Endodermal cell (in vitro differentiated cells): ENCODE results near the gene P2RY8. TPM values are rescaled to one million over a fixed set of nuclear protein-coding genes. Genes with fewer than 3 reads are reported as not detected.
A peak's percentile ranks its signal among the peaks of the same experiment; 100 is the strongest.

ENCODE experiments used
- DNase-seq: peaks from one replicate; pipeline ENCODE4 v3.0.0-alpha.2; 2017
- H3K27ac ChIP-seq: 2 replicates; pipeline ENCODE4 v1.5.1; 2013; ENCODE audit warnings: mild to moderate bottlenecking, low read depth, low read length, moderate library complexity
- H3K27me3 ChIP-seq: 2 replicates; pipeline ENCODE4 v1.6.1; 2013; ENCODE audit warnings: mild to moderate bottlenecking, low read length, moderate library complexity; ENCODE audit not compliant: insufficient read depth, control insufficient read depth, poor library complexity, severe bottlenecking
- H3K36me3 ChIP-seq: 2 replicates; pipeline ENCODE4 v1.7.0; 2013; ENCODE audit warnings: mild to moderate bottlenecking, low read length, moderate library complexity; ENCODE audit not compliant: control insufficient read depth, insufficient read depth
- H3K4me1 ChIP-seq: one replicate; pipeline ENCODE4 v1.7.0; 2013; ENCODE audit warnings: low read length; ENCODE audit not compliant: control insufficient read depth, insufficient read depth
- H3K4me3 ChIP-seq: 2 replicates; pipeline ENCODE4 v1.5.1; 2013; ENCODE audit warnings: mild to moderate bottlenecking, low read length, moderate library complexity
- H3K9ac ChIP-seq: 2 replicates; pipeline ENCODE4 v1.6.1; 2013; ENCODE audit warnings: mild to moderate bottlenecking, low read length, moderate library complexity; ENCODE audit not compliant: poor library complexity, severe bottlenecking; ENCODE audit errors: extremely low read depth
- H3K9me3 ChIP-seq: 2 replicates; pipeline ENCODE4 v1.6.1; 2013; ENCODE audit warnings: mild to moderate bottlenecking, low read length, moderate library complexity; ENCODE audit not compliant: control insufficient read depth
- H3K27ac Mint-ChIP-seq: 2 replicates; pipeline ENCODE4 v1.8.0; 2020; ENCODE audit warnings: mixed read lengths
- H3K27me3 Mint-ChIP-seq: 2 replicates; pipeline ENCODE4 v1.8.0; 2021; ENCODE audit warnings: mild to moderate bottlenecking, mixed read lengths; ENCODE audit not compliant: insufficient read depth
- H3K36me3 Mint-ChIP-seq: 2 replicates; pipeline ENCODE4 v1.8.0; 2020; ENCODE audit warnings: low read depth, mixed read lengths
- H3K4me1 Mint-ChIP-seq: 2 replicates; pipeline ENCODE4 v1.8.0; 2020; ENCODE audit warnings: mixed read lengths
- H3K4me3 Mint-ChIP-seq: 2 replicates; pipeline ENCODE4 v1.8.0; 2020; ENCODE audit warnings: mild to moderate bottlenecking, moderate library complexity, mixed read lengths
- H3K9me3 Mint-ChIP-seq: 2 replicates; pipeline ENCODE4 v1.8.0; 2020; ENCODE audit warnings: mild to moderate bottlenecking, mixed read lengths
- CTCF ChIP-seq: fragments of 200-600 bp; sonication (generic); conservative IDR thresholded peaks from 2 replicates; pipeline ENCODE4 v1.5.0; 2021; ENCODE audit warnings: antibody characterized with exemption, mild to moderate bottlenecking
- WGBS, 2 experiments: methylation state at CpG; one replicate each; pipeline versions ENCODE4 v1.1.5 to v1.1.7; 2013; ENCODE audit warnings: missing lambda C conversion rate in 2 of 2, mixed read lengths in 1 of 2; ENCODE audit not compliant: insufficient coverage in 1 of 2, insufficient read length in 1 of 2; 5-methylcytosine and 5-hydroxymethylcytosine counted together
- total RNA-seq, 2 donors: library from RNA; stranded (reverse); fragmentation: NEBNext Ultra II Directional in 1 of 2; extraction: Animal tissue kit (Norgen Biotek cat#: 25700) in 1 of 2; gene quantifications; 2 replicates in 1 of 2; 3 replicates in 1 of 2; pipeline ENCODE4 v1.2.1, GENCODE V29; 2021

P2RY8 gene
- total RNA-seq, 2 donors from 2014 or later, result not detected

- Histone ChIP-seq H3K4me1 (no peaks in the 10 kb centered on the region), H3K27me3 (no peaks in the 10 kb centered on the region), H3K9me3 (no peaks in the 10 kb centered on the region), H3K36me3 (peaks cover 41% of the 10 kb centered on the region), H3K9ac (no peak overlapping the region), H3K27ac (no peak overlapping the region), H3K4me3 (no peak overlapping the region)
- H3K4me1 Mint-ChIP-seq, result no peaks in the 10 kb centered on the region
- H3K9me3 Mint-ChIP-seq, result no peaks in the 10 kb centered on the region
- H3K27me3 Mint-ChIP-seq, result no peaks in the 10 kb centered on the region
- 96% methylated on average over 15 to 22 of the region's 22 CpGs for WGBS, 2 experiments
- peaks cover 58% of the 10 kb centered on the region for H3K36me3 Mint-ChIP-seq
- H3K27ac Mint-ChIP-seq, result no peak overlapping the region
- TF ChIP-seq CTCF, result no peak
- H3K4me3 Mint-ChIP-seq, result no peak overlapping the region
- DNase-seq, result no peak
These were observed 102.1 kb downstream of the P2RY8 start for GRCh38 chrX:1434871-1435240.

- peaks cover 49% of the 10 kb centered on the region for H3K36me3 Mint-ChIP-seq
- Histone ChIP-seq H3K27ac (no peak overlapping the region), H3K27me3 (no peaks in the 10 kb centered on the region), H3K9me3 (no peaks in the 10 kb centered on the region), H3K36me3 (peaks cover 34% of the 10 kb centered on the region), H3K4me1 (no peaks in the 10 kb centered on the region), H3K4me3 (no peak overlapping the region), H3K9ac (no peak overlapping the region)
- no peak for TF ChIP-seq CTCF
- no peak overlapping the region for H3K27ac Mint-ChIP-seq
- H3K27me3 Mint-ChIP-seq, result no peaks in the 10 kb centered on the region
- H3K9me3 Mint-ChIP-seq, result no peaks in the 10 kb centered on the region
- H3K4me1 Mint-ChIP-seq, result no peaks in the 10 kb centered on the region
- no peak overlapping the region for H3K4me3 Mint-ChIP-seq
- peak; percentile 47 for DNase-seq
- WGBS, 2 experiments, result 97 to 98% methylated on average over 17 to 19 of the region's 19 CpGs
These were observed 103.2 kb downstream of the P2RY8 start for GRCh38 chrX:1433646-1434357.

GRCh38 chrX:1430451-1430850 is 106.5 kb downstream of the P2RY8 start:
- H3K4me3 Mint-ChIP-seq, result no peak overlapping the region
- H3K4me1 ChIP-seq, result no peaks in the 10 kb centered on the region
- 96% methylated on average over 5 to 9 of the region's 10 CpGs for WGBS, 2 experiments

More at GRCh38 chrX:1430451-1430850, 106.5 kb downstream of the P2RY8 start:
- Mint-ChIP-seq H3K27ac (no peak overlapping the region), H3K27me3 (no peaks in the 10 kb centered on the region), H3K4me1 (no peaks in the 10 kb centered on the region), H3K36me3 (peaks cover 44% of the 10 kb centered on the region), H3K9me3 (no peaks in the 10 kb centered on the region)
- H3K27me3 ChIP-seq, result no peaks in the 10 kb centered on the region
- no peak for TF ChIP-seq CTCF
- no peak overlapping the region for H3K4me3 ChIP-seq
- H3K36me3 ChIP-seq, result peaks cover 26% of the 10 kb centered on the region
- H3K27ac ChIP-seq, result no peak overlapping the region
- H3K9ac ChIP-seq, result no peak overlapping the region
- no peaks in the 10 kb centered on the region for H3K9me3 ChIP-seq
- DNase-seq, result no peak
